Activated naive CD4-positive, alpha-beta T cell treated with anti-CD3 and anti-CD28 coated beads for 36 hours (primary cell): ENCODE data around the gene SZT2. TPM values are rescaled to one million over a fixed set of nuclear protein-coding genes. Genes with fewer than 3 reads are reported as not detected.
"Not testable (repeated sequence)": the region's sequence is repeated elsewhere in the genome, so short reads cannot be mapped to it uniquely, and the experiment has no call there.

Experiments
- CTCF ChIA-PET: fragments of 350-600 bp; sonication (Branson Sonifier 250); formaldehyde crosslinking; loops from one replicate; lab custom pipeline; 2021; ENCODE audit warnings: antibody characterized with exemption; lab: Charles Lee
- DNase-seq: peaks from one replicate; pipeline ENCODE4 v3.0.0-alpha.2; 2020
- H3K27ac Mint-ChIP-seq: one replicate; pipeline ENCODE4 v1.8.0; 2021; ENCODE audit warnings: mild to moderate bottlenecking, mixed read lengths
- H3K27me3 Mint-ChIP-seq: one replicate; pipeline ENCODE4 v1.8.0; 2021; ENCODE audit warnings: low read depth, mixed read lengths
- H3K36me3 Mint-ChIP-seq: one replicate; pipeline ENCODE4 v1.8.0; 2021; ENCODE audit warnings: low read depth, mixed read lengths
- H3K4me1 Mint-ChIP-seq: one replicate; pipeline ENCODE4 v1.8.0; 2021; ENCODE audit warnings: low read depth, mixed read lengths
- H3K4me3 Mint-ChIP-seq: one replicate; pipeline ENCODE4 v1.8.0; 2021; ENCODE audit warnings: mild to moderate bottlenecking, moderate library complexity, mixed read lengths
- H3K9me3 Mint-ChIP-seq: one replicate; pipeline ENCODE4 v1.8.0; 2021; ENCODE audit warnings: mixed read lengths
- intact Hi-C: fragments of 100-400 bp; cut with micrococcal nuclease; formaldehyde crosslinking; loops from one replicate; pipeline ENCODE4 v1.15.1; 2023
- total RNA-seq, 2 experiments: library from RNA; stranded (reverse); gene quantifications; one replicate each; pipeline ENCODE4 v1.2.3, GENCODE V29; 2021

Gene SZT2
- total RNA-seq, 2 experiments from 2014 or later = 26.6 to 28.2 TPM

DNA sequence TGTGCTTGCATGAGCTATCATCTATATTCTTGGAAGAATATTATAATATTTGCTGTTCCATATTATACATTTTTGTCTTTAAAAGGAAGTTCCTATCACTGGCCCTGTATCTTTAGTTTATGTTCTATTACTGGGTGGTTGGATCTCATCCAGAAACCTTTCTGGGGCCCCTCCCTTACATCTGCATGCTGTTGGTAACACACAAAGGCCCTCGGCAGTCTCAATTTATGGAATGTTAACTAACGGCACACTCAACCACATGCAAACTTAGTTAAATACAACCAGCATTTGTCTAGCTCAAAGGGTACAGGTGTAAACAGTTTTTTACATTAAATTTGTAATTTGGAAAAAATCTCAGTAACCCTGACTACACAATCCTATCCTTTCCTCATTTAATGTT is 73.8 kb downstream of the SZT2 start:
- CTCF ChIA-PET = no interaction called here
- DNase-seq = no peak
- no peaks in the 10 kb centered on the region for H3K36me3 Mint-ChIP-seq
- H3K4me3 Mint-ChIP-seq = no peak overlapping the region
- intact Hi-C loops = no loop called here
- no peak overlapping the region for H3K27ac Mint-ChIP-seq
- H3K4me1 Mint-ChIP-seq = peaks cover 5% of the 10 kb centered on the region
- H3K27me3 Mint-ChIP-seq = peaks cover 4% of the 10 kb centered on the region
- no peaks in the 10 kb centered on the region for H3K9me3 Mint-ChIP-seq

DNA sequence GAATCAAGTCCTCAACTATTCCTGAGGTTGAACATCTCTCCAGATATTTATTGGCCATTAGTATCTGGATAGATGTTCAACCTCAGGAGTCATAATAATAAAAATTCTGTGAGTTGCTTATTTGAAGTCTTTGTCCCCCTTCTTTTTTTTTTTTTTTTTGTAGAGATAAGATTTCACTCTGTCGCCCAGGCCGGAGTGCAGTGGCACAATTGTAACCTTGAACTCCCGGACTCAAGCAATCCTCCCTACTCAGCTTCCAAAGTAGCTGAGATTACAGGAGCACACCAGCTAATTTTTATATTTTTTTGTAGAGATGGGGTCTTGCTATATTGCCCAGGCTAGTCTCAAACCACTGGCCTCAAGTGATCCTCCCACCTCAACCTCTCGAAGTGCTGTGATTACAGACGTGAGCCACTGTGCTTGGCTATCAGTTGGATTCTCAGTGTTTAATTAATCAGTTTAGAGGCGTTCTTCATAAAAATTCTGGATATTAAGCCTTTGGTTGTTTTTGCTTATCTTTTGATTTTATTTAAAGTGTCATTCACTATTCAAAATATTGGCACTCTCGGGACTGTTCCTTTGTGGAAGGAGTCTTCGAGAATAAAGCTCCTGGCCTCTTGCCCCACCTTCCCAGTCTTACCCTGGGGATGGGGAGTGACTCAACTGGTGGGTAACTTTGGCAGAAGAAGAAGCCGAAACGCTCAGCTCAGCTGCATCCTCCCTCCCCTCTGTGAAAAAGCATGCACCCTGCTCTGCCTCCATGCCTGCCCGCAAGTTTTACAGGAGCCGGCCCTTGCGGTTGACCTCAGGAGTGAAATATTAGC is 75.2 kb downstream of the SZT2 start:
- no peak overlapping the region for H3K27ac Mint-ChIP-seq
- peaks cover 5% of the 10 kb centered on the region for H3K4me1 Mint-ChIP-seq
- H3K27me3 Mint-ChIP-seq = no peaks in the 10 kb centered on the region
- no peaks in the 10 kb centered on the region for H3K9me3 Mint-ChIP-seq
- no peak for DNase-seq
- intact Hi-C loops = no loop called here
- H3K36me3 Mint-ChIP-seq = no peaks in the 10 kb centered on the region
- H3K4me3 Mint-ChIP-seq = no peak overlapping the region
- CTCF ChIA-PET = no interaction called here

DNA sequence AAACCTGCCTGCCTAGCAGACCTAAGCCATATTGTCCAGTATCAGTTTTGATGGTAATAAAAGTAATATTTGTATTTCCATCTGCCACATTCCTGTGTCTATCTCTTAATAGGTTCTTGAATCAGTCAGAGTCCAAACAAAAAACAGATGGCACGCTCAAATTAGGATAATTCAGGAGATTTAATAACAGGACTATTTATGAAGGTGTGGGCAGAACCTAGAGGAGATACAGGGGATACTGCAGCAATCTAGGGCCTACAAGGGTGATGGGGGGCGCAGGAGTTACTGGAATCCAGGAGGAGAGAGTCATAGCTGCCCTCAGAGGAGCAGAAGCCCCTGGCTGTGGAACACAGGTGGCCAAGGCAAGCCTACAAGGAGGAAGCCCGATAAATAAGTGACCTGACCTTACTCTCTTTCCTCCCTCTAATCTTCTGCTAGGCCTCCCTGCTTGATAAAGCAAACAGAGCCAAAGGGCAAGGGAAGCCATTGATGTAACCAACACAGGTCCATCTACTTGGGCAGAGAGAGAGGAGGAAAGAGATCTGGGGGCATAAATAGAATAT is 75.9 kb downstream of the SZT2 start:
- H3K4me3 Mint-ChIP-seq = no peak overlapping the region
- no peaks in the 10 kb centered on the region for H3K27me3 Mint-ChIP-seq
- peaks cover 5% of the 10 kb centered on the region for H3K4me1 Mint-ChIP-seq
- CTCF ChIA-PET = no interaction called here
- intact Hi-C loops = no loop called here
- DNase-seq = no peak
- no peaks in the 10 kb centered on the region for H3K9me3 Mint-ChIP-seq
- no peak overlapping the region for H3K27ac Mint-ChIP-seq
- H3K36me3 Mint-ChIP-seq = no peaks in the 10 kb centered on the region

DNA sequence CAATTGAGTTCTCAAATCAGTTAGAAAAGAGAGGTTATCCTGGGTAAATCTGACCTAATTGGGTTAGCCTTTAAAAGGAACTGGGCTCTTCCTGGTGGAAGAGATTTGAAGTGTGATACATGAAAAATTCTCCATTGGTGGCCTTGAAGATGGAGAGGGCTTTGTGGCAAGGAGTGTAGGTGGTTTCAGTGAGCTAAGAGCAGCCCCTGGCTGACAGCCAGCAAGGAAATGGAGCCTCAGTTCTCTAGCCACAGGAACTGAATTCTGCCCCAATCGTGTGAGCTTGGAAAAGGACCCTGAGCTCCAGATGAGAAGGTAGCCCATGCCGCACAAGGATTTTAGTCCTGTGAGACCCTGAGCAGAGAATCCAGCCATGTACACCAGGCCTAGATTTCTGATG is 76.7 kb downstream of the SZT2 start:
- no peaks in the 10 kb centered on the region for H3K9me3 Mint-ChIP-seq
- H3K27me3 Mint-ChIP-seq = no peaks in the 10 kb centered on the region
- H3K27ac Mint-ChIP-seq = no peak overlapping the region
- peaks cover 5% of the 10 kb centered on the region for H3K4me1 Mint-ChIP-seq
- no peak overlapping the region for H3K4me3 Mint-ChIP-seq
- intact Hi-C loops = no loop called here
- DNase-seq = no peak
- no peaks in the 10 kb centered on the region for H3K36me3 Mint-ChIP-seq
- CTCF ChIA-PET = interaction anchor here (0.6 kb wide), 1 partner anchor 464 kb away, joined by 3 read pairs; no protein-coding TSS in a partner anchor

DNA sequence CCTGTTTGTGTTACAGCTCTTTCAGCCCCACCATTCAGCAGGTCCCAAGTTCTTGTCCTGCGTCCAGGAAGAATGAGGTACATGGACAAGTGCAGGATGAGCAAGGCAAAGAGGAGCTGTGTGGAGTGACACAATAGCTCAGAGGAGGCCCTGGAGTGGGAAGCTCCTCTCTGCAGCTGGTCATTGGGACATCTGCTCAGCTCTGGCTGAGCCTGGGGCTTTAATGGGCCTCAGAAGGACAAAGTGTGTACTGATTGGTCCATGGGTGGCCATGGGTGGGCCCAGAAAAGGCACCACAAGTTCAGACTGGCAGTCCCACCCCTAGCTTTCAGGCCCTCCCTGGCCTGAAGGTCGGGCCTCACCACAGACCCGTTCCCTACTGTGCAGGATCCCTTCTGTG is 78.7 kb downstream of the SZT2 start:
- no peaks in the 10 kb centered on the region for H3K9me3 Mint-ChIP-seq
- intact Hi-C loops = no loop called here
- no peak overlapping the region for H3K27ac Mint-ChIP-seq
- DNase-seq = no peak
- H3K27me3 Mint-ChIP-seq = no peaks in the 10 kb centered on the region
- no peaks in the 10 kb centered on the region for H3K36me3 Mint-ChIP-seq
- CTCF ChIA-PET = no interaction called here
- H3K4me1 Mint-ChIP-seq = peaks cover 5% of the 10 kb centered on the region
- H3K4me3 Mint-ChIP-seq = no peak overlapping the region

DNA sequence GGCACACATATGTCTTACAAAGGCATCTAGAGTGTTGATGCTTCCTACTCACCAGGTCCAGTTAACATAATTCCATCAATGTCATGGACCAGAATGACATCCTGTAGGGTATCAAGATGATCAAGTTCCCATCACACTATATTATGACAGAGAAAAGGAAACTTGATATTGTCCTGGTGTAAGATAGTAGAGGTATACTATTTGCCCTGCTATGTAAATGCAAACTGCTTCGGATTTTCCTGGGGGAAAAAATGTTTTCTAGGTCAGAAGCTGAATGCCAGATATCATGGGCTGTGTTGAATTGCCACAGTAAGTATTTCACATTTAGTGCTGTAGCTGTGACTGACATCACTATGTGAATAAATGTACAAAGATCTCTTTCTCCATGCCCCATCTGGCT is 80.2 kb downstream of the SZT2 start:
- intact Hi-C loops = no loop called here
- Mint-ChIP-seq H3K27me3 (no peaks in the 10 kb centered on the region), H3K27ac (no peak overlapping the region), H3K9me3 (no peaks in the 10 kb centered on the region), H3K36me3 (no peaks in the 10 kb centered on the region), H3K4me3 (no peak overlapping the region), H3K4me1 (peaks cover 5% of the 10 kb centered on the region)
- no peak for DNase-seq
- CTCF ChIA-PET = no interaction called here

DNA sequence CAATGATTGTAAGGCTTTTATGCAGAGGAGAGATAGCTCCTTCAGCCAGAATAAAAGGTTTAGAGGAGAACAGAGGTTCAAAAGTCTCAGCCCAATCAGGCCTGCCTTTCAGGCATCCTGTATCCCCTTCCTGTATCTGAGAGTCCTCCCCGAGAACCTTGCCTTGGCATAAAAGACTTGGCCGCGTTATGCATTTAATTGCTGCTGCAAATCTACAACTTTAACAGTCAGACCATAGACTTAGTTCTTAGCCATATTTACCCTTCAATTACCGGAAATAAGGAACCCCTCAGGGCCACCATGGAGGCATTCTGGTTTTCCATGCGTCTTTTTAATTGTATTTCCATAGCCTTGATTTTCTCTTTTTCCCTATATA is 82.4 kb downstream of the SZT2 start:
- intact Hi-C loops = no loop called here
- Mint-ChIP-seq H3K27me3 (peaks cover 4% of the 10 kb centered on the region), H3K4me3 (no peak overlapping the region), H3K27ac (no peak overlapping the region), H3K36me3 (no peaks in the 10 kb centered on the region), H3K9me3 (no peaks in the 10 kb centered on the region), H3K4me1 (no peaks in the 10 kb centered on the region)
- CTCF ChIA-PET = no interaction called here
- DNase-seq = no peak

DNA sequence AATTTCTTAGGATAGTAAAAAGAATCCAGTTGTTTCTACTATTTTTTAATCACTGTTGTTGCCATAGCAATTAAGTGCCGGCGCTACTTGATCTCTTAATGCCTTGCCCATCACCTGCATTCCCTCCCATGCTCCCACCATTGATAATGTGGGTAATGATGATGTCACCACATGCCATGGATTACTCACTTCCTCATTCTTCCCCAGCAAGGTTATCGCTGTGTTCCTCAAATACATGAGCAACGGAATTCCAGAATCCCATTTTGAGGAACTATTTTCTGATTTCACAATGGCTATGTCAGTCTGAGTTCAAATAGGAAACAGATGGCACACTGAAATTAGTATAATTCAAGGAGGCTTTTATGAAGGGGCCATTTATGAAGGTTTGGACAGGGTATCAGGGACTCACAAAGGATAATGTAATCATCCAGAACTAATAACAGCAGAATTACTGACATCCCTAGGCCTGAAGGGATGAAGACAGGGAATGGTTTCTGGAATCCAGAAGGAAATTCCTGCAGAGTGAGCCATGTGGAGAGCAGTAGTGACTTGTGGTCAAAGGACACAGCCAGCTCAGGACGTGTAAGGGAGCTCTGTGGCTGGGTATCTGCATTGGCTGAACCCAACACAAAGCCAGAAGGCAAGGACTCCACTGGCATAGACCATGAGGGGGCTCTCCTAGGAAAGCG is 82.9 kb downstream of the SZT2 start:
- H3K9me3 Mint-ChIP-seq, H3K4me3 Mint-ChIP-seq, CTCF ChIA-PET, H3K4me1 Mint-ChIP-seq, H3K27me3 Mint-ChIP-seq, intact Hi-C loops, DNase-seq, H3K27ac Mint-ChIP-seq, H3K36me3 Mint-ChIP-seq: not testable (repeated sequence)

DNA sequence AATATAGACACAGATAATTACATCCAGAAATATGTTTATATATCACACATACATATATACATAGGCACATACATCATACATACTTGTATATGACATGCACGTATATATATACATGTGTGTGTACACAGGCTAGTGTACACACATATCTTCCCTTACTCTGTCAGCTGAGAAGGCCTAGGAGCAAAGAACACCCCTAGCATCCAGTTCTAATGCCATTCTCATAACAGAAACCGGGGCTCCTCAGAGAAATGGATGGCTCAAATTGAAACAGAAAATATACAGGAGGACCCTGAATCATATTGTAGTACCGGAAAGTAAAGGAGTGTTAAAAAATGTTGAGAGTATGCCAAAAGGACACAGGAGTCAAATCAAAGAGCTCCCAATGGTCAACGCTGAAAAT is 83.8 kb downstream of the SZT2 start:
- Mint-ChIP-seq H3K9me3 (no peaks in the 10 kb centered on the region), H3K27me3 (peaks cover 4% of the 10 kb centered on the region), H3K4me1 (no peaks in the 10 kb centered on the region), H3K27ac (no peak overlapping the region), H3K4me3 (no peak overlapping the region), H3K36me3 (no peaks in the 10 kb centered on the region)
- intact Hi-C loops = no loop called here
- DNase-seq = no peak
- CTCF ChIA-PET = no interaction called here

DNA sequence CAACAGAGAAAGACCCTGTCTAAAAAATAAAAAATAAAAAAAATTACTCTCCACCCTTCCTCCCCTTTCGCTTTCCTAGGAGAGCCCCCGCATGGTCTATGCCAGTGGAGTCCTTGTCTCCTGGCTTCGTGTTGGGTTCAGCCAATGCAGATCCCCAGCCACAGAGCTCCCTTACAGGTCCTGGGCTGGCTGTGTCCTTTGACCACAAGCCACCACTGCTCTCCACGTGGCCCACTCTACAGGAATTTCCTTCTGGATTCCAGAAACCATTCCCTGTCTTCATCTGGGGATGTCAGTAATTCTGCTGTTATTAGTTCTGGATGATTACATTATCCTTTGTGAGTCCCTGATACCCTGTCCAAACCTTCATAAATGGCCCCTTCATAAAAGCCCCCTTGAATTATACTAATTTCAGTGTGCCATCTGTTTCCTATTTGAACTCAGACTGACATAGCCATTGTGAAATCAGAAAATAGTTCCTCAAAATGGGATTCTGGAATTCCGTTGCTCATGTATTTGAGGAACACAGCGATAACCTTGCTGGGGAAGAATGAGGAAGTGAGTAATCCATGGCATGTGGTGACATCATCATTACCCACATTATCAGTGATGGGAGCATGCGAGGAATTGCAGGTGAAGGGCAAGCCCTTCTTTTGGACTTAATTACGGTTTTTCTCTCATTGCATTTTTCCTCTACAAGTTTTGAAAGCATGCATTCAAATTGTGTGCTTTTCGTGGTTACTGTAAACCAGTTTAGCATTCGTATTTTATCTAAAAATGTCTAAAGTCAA is 86.1 kb downstream of the SZT2 start:
- DNase-seq, intact Hi-C loops, H3K4me3 Mint-ChIP-seq, H3K27ac Mint-ChIP-seq, H3K4me1 Mint-ChIP-seq, H3K9me3 Mint-ChIP-seq, H3K36me3 Mint-ChIP-seq, CTCF ChIA-PET: not testable (repeated sequence)
- peaks cover 10% of the 10 kb centered on the region for H3K27me3 Mint-ChIP-seq

DNA sequence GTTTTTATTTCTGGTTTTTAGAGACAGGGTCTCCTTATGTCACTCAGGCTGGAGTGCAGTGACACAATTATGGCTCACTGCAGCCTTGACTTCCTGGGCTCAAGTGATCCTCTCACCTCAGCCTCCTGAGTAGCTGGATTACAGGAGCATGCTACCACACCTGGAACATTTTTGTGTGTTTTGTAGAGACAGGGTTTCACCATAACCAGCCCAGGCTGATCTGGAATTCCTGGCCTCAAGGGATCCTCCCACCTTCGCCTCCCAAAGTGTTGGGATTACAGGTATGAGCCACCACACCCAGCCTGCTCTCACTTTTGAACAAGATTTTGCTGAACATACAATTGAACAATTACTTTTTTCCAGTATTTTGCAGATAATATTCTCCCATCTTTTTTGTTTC is 88.0 kb downstream of the SZT2 start:
- peaks cover 10% of the 10 kb centered on the region for H3K27me3 Mint-ChIP-seq

DNA sequence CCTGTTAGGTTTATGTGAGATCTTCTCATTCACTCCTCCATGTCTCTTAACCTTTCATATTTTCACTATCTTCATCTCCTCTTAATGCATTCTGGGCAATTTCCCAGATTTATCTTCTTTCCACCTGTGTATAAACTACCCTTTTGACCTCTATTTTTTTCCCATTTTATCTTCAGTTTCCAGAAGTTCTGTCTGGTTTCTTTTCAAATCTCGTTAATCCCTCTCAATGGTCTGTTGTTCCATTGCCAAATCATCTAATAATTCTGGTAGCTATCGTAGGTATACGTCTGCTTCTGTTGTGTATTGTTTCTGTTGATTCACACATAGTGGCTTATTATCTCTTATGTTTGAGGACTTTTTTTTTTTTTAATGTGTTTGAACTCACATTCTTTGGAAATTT is 89.7 kb downstream of the SZT2 start:
- CTCF ChIA-PET = interaction anchor here (0.6 kb wide), 1 partner anchor 569 kb away, joined by 3 read pairs; no protein-coding TSS in a partner anchor
- no peak overlapping the region for H3K27ac Mint-ChIP-seq
- no peak for DNase-seq
- peaks cover 3% of the 10 kb centered on the region for H3K4me1 Mint-ChIP-seq
- H3K4me3 Mint-ChIP-seq = no peak overlapping the region
- H3K36me3 Mint-ChIP-seq = no peaks in the 10 kb centered on the region
- peaks cover 10% of the 10 kb centered on the region for H3K27me3 Mint-ChIP-seq
- H3K9me3 Mint-ChIP-seq = peaks cover 2% of the 10 kb centered on the region
- intact Hi-C loops = no loop called here

More for the DNA sequence above, 88.0 kb downstream of the SZT2 start:
- Mint-ChIP-seq H3K9me3 (no peaks in the 10 kb centered on the region), H3K27ac (no peak overlapping the region), H3K36me3 (no peaks in the 10 kb centered on the region), H3K4me3 (no peak overlapping the region), H3K4me1 (peaks cover 3% of the 10 kb centered on the region)
- intact Hi-C loops = no loop called here
- CTCF ChIA-PET = no interaction called here
- DNase-seq = no peak
